Measurements from ENCODE around the gene HINT1. TPM values are rescaled to one million over a fixed set of nuclear protein-coding genes. Genes with fewer than 3 reads are reported as not detected.

HINT1 gene
- polyA plus RNA-seq, 1 donor = 311 TPM

GRCh38 chr5:131109540-131110255 is 55.4 kb downstream of the HINT1 start:
- peak; percentile 24 for DNase-seq

Other genes starting within 250 kb of the HINT1 start
- gene LYRM7, start 5.7 kb upstream of the HINT1 start, polyA plus RNA-seq (ENCODE audit: insufficient read length) = 10.6 TPM
- 22.7 TPM for gene CDC42SE2, start 98.8 kb upstream of the HINT1 start, polyA plus RNA-seq (ENCODE audit: insufficient read length)

Measured in hindlimb muscle (tissue), 1 donor.